ENCODE results near the gene GLRA1.

GRCh38 chr5:151970885-151971284 is 46.2 kb upstream of the GLRA1 start:
- TF ChIP-seq, protein P1, sequence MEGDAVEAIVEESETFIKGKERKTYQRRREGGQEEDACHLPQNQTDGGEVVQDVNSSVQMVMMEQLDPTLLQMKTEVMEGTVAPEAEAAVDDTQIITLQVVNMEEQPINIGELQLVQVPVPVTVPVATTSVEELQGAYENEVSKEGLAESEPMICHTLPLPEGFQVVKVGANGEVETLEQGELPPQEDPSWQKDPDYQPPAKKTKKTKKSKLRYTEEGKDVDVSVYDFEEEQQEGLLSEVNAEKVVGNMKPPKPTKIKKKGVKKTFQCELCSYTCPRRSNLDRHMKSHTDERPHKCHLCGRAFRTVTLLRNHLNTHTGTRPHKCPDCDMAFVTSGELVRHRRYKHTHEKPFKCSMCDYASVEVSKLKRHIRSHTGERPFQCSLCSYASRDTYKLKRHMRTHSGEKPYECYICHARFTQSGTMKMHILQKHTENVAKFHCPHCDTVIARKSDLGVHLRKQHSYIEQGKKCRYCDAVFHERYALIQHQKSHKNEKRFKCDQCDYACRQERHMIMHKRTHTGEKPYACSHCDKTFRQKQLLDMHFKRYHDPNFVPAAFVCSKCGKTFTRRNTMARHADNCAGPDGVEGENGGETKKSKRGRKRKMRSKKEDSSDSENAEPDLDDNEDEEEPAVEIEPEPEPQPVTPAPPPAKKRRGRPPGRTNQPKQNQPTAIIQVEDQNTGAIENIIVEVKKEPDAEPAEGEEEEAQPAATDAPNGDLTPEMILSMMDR (IDR thresholded peaks at IDR 0.05; ENCODE audit: low read length): no peak
- TF ChIP-seq EZH2 (IDR thresholded peaks at IDR 0.05; ENCODE audit: borderline replicate concordance, low read length): no peak
